PC-3 (cell line): ENCODE measurements around the gene CEP192.

Experiments used
- CTCF ChIP-seq: fragments of 300-600 bp; sonication (generic); conservative IDR thresholded peaks from 2 replicates; pipeline ENCODE4 v1.5.1; 2017; ENCODE audit warnings: antibody characterized with exemption, low read depth, mild to moderate bottlenecking, low read length
- EZH2 ChIP-seq: fragments of 300-600 bp; sonication (generic); IDR thresholded peaks from one replicate; pipeline ENCODE4 v1.6.1; 2017; ENCODE audit warnings: antibody characterized with exemption, mild to moderate bottlenecking, low read length; ENCODE audit not compliant: unreplicated experiment

DNA sequence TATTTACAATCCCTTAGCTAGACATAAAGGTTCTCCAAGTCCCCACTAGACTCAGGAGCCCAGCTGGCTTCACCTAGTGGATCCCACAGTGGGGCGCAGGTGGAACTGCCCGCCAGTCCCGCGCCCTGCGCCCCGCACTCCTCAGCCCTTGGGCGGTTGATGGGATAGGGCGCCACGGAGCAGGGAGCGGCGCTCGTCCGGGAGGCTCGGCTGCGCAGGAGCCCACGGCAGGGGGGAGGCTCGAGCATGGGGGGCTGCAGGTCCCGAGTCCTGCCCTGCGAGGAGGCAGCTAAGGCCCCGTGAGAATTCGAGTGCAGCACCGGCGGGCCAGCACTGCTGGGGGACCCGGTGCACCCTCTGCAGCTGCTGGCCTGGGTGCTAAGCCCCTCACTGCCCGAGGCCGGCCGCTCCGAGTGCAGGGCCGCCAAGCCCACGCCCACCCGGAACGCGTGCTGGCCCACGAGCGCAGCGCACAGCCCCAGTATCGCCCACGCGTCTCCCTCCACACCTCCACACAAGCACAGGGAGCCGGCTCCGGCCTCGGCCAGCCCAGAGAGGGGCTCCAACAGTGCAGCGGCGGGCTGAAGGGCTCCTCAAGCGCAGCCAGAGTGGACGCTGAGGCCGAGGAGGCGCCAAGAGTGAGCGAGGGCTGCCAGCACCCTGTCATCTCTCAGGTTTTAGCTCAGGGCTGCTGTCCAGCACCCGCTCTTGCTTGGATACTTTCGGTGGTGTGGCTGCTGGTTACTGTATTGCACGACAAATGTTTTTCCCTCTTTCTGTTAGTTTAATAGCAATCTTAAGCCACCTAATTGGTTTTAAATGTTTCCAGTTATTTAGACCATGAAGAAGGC, 143.6 kb downstream of the CEP192 start:
- TF ChIP-seq CTCF (no peak), EZH2 (no peak)
